ENCODE measurements around the gene FBXL20.

- TF ChIP-seq, protein P1, sequence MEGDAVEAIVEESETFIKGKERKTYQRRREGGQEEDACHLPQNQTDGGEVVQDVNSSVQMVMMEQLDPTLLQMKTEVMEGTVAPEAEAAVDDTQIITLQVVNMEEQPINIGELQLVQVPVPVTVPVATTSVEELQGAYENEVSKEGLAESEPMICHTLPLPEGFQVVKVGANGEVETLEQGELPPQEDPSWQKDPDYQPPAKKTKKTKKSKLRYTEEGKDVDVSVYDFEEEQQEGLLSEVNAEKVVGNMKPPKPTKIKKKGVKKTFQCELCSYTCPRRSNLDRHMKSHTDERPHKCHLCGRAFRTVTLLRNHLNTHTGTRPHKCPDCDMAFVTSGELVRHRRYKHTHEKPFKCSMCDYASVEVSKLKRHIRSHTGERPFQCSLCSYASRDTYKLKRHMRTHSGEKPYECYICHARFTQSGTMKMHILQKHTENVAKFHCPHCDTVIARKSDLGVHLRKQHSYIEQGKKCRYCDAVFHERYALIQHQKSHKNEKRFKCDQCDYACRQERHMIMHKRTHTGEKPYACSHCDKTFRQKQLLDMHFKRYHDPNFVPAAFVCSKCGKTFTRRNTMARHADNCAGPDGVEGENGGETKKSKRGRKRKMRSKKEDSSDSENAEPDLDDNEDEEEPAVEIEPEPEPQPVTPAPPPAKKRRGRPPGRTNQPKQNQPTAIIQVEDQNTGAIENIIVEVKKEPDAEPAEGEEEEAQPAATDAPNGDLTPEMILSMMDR (IDR thresholded peaks at IDR 0.05; ENCODE audit: low read length): no peak
- TF ChIP-seq EZH2 (IDR thresholded peaks at IDR 0.05; ENCODE audit: borderline replicate concordance, low read length): no peak
These were observed 187.6 kb downstream of the FBXL20 start for GRCh38 chr17:39213852-39214251.

Data from OCI-LY1 (cell line).